Calu3 (cell line): ENCODE measurements around the gene PPL. TPM values are rescaled to one million over a fixed set of nuclear protein-coding genes. Genes with fewer than 3 reads are reported as not detected.

Source experiments
- BruUV-seq: library from RNA; stranded (reverse); fragments of 400-500 nt; replicated peaks from 2 replicates; lab custom pipeline; 2021; lab: Mats Ljungman, UMichigan
- CTCF ChIA-PET: fragments of 300-600 bp; sonication (Branson Sonifier 250); formaldehyde crosslinking; loops from one replicate; lab custom pipeline; 2022; ENCODE audit warnings: antibody characterized with exemption; lab: Charles Lee
- DNase-seq: peaks from one replicate; pipeline ENCODE4 v3.0.0; 2022
- H3K27ac Mint-ChIP-seq: one replicate; pipeline ENCODE4 v1.8.0; 2022; ENCODE audit warnings: mixed read lengths; ENCODE audit not compliant: unreplicated experiment
- H3K27me3 Mint-ChIP-seq: one replicate; pipeline ENCODE4 v1.8.0; 2022; ENCODE audit warnings: mixed read lengths; ENCODE audit not compliant: unreplicated experiment
- H3K36me3 Mint-ChIP-seq: one replicate; pipeline ENCODE4 v1.8.0; 2022; ENCODE audit warnings: mild to moderate bottlenecking, moderate library complexity, mixed read lengths; ENCODE audit not compliant: insufficient read depth, unreplicated experiment
- H3K4me1 Mint-ChIP-seq: one replicate; pipeline ENCODE4 v1.8.0; 2022; ENCODE audit warnings: mild to moderate bottlenecking, low read depth, mixed read lengths; ENCODE audit not compliant: unreplicated experiment
- H3K4me3 Mint-ChIP-seq: one replicate; pipeline ENCODE4 v1.8.0; 2022; ENCODE audit warnings: mild to moderate bottlenecking, low read depth, moderate library complexity, mixed read lengths; ENCODE audit not compliant: unreplicated experiment
- H3K9me3 Mint-ChIP-seq: one replicate; pipeline ENCODE4 v1.8.0; 2022; ENCODE audit warnings: low read depth, mixed read lengths; ENCODE audit not compliant: unreplicated experiment
- intact Hi-C: fragments of 100-400 bp; cut with micrococcal nuclease; formaldehyde crosslinking; loops from one replicate; pipeline ENCODE4 v1.10.0; 2022; ENCODE audit not compliant: unreplicated experiment
- total RNA-seq: library from RNA; stranded (reverse); gene quantifications from 2 replicates; pipeline ENCODE4 v1.2.3, GENCODE V29; 2022
- TF ChIP-seq, protein P1 (sequence below): fragments of 200-600 bp; IDR thresholded peaks from one replicate; pipeline ENCODE4 v1.8.0; 2022; ENCODE audit warnings: antibody characterized with exemption; ENCODE audit not compliant: unreplicated experiment

Gene PPL
- total RNA-seq, 1 experiment from 2014 or later = 75.0 TPM

DNA sequence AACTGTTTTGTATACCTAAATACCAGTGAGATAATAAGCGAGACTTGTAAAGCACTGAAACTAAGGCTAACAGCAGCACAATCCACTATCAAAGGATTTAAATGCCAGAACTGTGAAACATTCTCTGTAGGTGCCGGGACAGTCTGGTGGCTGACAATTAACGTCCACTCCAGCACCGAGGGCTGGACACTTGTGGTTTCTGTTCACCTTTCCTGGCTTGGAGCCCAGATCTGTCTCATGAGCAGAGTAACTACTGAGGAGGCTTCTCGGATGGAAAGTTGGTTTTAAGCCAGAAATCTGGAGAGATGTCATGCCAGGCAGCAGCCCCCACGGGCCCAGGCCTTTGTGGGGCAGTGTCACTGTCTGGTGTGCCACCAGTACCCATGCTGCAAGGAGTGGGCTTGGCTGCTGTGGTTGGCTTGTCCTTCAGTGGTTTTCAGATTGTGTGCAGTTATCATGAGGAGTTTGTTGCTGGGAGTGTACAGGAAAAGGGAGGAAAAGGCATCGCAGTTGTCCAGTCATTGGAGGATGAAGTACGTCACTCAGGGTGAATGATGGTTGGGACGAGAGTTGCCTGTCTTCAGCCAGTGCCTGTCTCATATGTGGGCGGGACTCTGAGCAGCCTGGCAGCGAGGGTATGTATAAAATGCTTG, 54.2 kb downstream of the PPL start:
- peak overlapping the region; percentile 20 for H3K4me3 Mint-ChIP-seq
- intact Hi-C loops = loop anchor here (2.0 to 5.0 kb wide), 4 partner anchors 14 to 55 kb away; partner anchors contain the start of gene PPL
- peak overlapping the region; percentile 79 for H3K27ac Mint-ChIP-seq
- TF ChIP-seq, protein P1, sequence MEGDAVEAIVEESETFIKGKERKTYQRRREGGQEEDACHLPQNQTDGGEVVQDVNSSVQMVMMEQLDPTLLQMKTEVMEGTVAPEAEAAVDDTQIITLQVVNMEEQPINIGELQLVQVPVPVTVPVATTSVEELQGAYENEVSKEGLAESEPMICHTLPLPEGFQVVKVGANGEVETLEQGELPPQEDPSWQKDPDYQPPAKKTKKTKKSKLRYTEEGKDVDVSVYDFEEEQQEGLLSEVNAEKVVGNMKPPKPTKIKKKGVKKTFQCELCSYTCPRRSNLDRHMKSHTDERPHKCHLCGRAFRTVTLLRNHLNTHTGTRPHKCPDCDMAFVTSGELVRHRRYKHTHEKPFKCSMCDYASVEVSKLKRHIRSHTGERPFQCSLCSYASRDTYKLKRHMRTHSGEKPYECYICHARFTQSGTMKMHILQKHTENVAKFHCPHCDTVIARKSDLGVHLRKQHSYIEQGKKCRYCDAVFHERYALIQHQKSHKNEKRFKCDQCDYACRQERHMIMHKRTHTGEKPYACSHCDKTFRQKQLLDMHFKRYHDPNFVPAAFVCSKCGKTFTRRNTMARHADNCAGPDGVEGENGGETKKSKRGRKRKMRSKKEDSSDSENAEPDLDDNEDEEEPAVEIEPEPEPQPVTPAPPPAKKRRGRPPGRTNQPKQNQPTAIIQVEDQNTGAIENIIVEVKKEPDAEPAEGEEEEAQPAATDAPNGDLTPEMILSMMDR = no peak
- peaks cover 4% of the 10 kb centered on the region for H3K9me3 Mint-ChIP-seq
- CTCF ChIA-PET = no interaction called here
- peaks cover 33% of the 10 kb centered on the region for H3K4me1 Mint-ChIP-seq
- no peaks in the 10 kb centered on the region for H3K27me3 Mint-ChIP-seq
- no TSS peak for BruUV-seq
- peaks cover 93% of the 10 kb centered on the region for H3K36me3 Mint-ChIP-seq
- peak; percentile 91 for DNase-seq

DNA sequence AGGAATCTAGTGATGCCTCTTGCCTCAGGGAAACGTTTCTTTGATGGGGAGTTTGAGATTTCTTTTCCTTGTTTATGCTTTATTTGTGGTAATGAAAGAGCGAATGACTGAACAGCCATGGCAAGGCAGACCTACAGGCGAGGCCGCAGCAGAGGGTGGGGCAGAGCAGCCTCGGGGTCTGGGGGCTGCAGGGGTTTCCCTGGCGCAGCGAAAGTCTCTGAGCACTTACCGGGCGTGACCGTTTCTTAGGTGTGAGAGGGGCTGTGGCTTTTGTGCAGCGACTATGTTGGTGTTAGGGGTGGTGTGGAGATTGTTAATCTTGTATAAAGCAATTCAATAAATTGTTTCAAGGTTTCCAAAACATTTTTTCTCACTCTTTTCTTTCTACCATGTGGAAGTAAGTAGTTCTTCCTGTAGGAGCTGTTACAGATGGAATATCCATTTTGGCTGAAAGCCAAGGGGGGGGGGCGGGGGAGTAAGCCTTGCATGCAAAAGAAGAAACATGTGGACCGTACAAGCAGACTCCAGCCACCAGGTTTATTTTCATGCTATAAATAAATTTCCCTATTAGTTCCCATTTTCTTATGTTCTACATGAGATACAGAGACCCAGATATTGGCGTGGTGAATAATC, 54.8 kb downstream of the PPL start:
- H3K27ac Mint-ChIP-seq = peak overlapping the region; percentile 79
- no peak for DNase-seq
- CTCF ChIA-PET = no interaction called here
- H3K4me1 Mint-ChIP-seq = peaks cover 39% of the 10 kb centered on the region
- BruUV-seq = no TSS peak
- H3K27me3 Mint-ChIP-seq = no peaks in the 10 kb centered on the region
- intact Hi-C loops = loop anchor here (2.0 to 5.0 kb wide), 4 partner anchors 13 to 55 kb away; partner anchors contain the start of gene PPL
- TF ChIP-seq, protein P1 = no peak
- peak overlapping the region; percentile 41 for H3K4me3 Mint-ChIP-seq
- peaks cover 92% of the 10 kb centered on the region for H3K36me3 Mint-ChIP-seq
- H3K9me3 Mint-ChIP-seq = peaks cover 4% of the 10 kb centered on the region

DNA sequence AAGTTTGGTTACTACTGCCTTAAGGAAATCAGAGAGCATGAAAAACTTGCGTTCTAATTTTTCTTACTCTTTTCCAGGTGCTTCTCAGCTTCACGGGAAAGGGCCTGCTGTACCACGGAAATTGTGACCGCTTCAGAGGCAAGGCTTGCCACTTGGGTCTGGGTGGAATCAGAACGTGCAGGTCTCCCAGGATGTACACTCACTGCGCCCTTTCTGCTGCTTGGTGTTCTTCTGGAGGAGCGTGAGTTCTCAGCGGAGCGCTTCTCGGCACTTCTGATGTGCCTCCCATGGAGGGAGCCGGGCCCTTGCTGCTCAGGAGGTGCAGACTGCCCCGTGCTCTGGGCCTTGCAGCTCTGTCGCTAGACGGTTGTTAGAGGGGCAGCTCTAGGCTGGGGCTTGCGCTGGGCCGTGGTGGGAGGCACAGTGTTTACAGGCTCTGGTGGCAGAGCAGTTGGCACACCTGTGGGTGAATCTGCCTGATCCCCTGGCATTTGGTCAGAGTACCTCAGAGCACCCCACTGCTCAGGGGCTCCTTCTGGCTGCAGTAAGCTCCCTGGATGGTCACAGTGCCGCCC, 56.9 kb downstream of the PPL start:
- TF ChIP-seq, protein P1 = no peak
- BruUV-seq = no TSS peak

DNA sequence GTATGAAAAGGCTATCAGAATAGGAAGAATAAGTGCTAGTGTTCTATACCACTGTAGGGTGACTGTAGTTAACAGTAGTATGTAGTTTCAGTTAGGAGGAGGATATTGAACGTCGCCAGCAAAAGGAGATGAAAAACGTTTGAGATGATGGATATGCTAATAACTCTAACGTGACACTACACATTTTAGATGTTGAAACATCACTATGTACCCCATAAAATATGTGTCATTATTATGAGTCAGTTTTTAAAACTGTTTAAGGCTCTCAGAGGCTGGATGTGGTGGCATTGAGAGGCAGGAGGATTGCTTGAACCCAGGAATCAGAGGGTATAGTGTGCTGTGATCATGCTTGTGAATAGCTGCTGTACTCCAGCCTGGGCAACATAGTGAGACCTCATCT, 57.9 kb downstream of the PPL start:
- Mint-ChIP-seq H3K36me3 (peaks cover 83% of the 10 kb centered on the region), H3K9me3 (no peaks in the 10 kb centered on the region), H3K4me1 (peaks cover 32% of the 10 kb centered on the region), H3K4me3 (no peak overlapping the region), H3K27me3 (no peaks in the 10 kb centered on the region), H3K27ac (peak overlapping the region; percentile 8)
- TF ChIP-seq, protein P1 = no peak
- CTCF ChIA-PET = no interaction called here
- DNase-seq = no peak
- BruUV-seq = no TSS peak
- intact Hi-C loops = no loop called here

More for the DNA sequence above, 56.9 kb downstream of the PPL start:
- H3K27me3 Mint-ChIP-seq = no peaks in the 10 kb centered on the region
- DNase-seq = no peak
- H3K36me3 Mint-ChIP-seq = peaks cover 87% of the 10 kb centered on the region
- no peak overlapping the region for H3K27ac Mint-ChIP-seq
- no peak overlapping the region for H3K4me3 Mint-ChIP-seq
- H3K4me1 Mint-ChIP-seq = peaks cover 42% of the 10 kb centered on the region
- CTCF ChIA-PET = no interaction called here
- intact Hi-C loops = loop anchor here (5.0 kb wide), 1 partner anchor 57 kb away; the partner anchor contains the start of gene PPL
- peaks cover 4% of the 10 kb centered on the region for H3K9me3 Mint-ChIP-seq
